SK-MEL-5 (cell line): ENCODE results near the gene PRMT9. TPM values are rescaled to one million over a fixed set of nuclear protein-coding genes. Genes with fewer than 3 reads are reported as not detected.

Experiments
- DNase-seq: peaks from one replicate; pipeline ENCODE4 v3.0.0-alpha.2; 2016; ENCODE audit warnings: low read depth, low spot score
- in situ Hi-C: cut with HindIII; loops from 2 replicates; pipeline ENCODE4 v1.10.0; 2016; ENCODE audit warnings: low sequenced_read_pairs, high pct_unique_total_duplicates, low pct_unique_long_range_greater_than_20kb
- total RNA-seq: library from RNA; depleted of rRNA; stranded (reverse); fragments of >200 nt; shearing (Covaris generic); gene quantifications from 2 replicates; pipeline ENCODE4 v1.2.3, GENCODE V29; 2014

Gene PRMT9
- total RNA-seq, 1 experiment from 2014 or later = 8.2 TPM

- in situ Hi-C loops = no loop called here
- DNase-seq = no peak
Observed at GRCh38 chr4:147633643-147634042, 50.3 kb downstream of the PRMT9 start.

GRCh38 chr4:147633113-147633512, 50.9 kb downstream of the PRMT9 start:
- no peak for DNase-seq
- in situ Hi-C loops = no loop called here

- no peak for DNase-seq
- in situ Hi-C loops = no loop called here
Observed at GRCh38 chr4:147629783-147630730, 53.9 kb downstream of the PRMT9 start.

GRCh38 chr4:147628415-147628814, 55.5 kb downstream of the PRMT9 start:
- in situ Hi-C loops = no loop called here
- DNase-seq = no peak

GRCh38 chr4:147626903-147627302, 57.1 kb downstream of the PRMT9 start:
- DNase-seq = no peak
- in situ Hi-C loops = no loop called here

GRCh38 chr4:147625733-147626132, 58.2 kb downstream of the PRMT9 start:
- in situ Hi-C loops = no loop called here
- no peak for DNase-seq

- in situ Hi-C loops = no loop called here
- DNase-seq = no peak
Observed at GRCh38 chr4:147620315-147620714, 63.6 kb downstream of the PRMT9 start.

- in situ Hi-C loops = no loop called here
- no peak for DNase-seq
Observed at GRCh38 chr4:147617841-147618691, 65.9 kb downstream of the PRMT9 start.

- in situ Hi-C loops = no loop called here
Observed at GRCh38 chr4:147617173-147617840, 66.7 kb downstream of the PRMT9 start, which contains the start of gene TMEM184C. TMEM184C (plus strand) TSS chr4:147617397; CDS start chr4:147617957, 560 bp downstream.

GRCh38 chr4:147616849-147617172, 67.2 kb downstream of the PRMT9 start:
- DNase-seq = no peak
- in situ Hi-C loops = no loop called here

More at GRCh38 chr4:147617173-147617840, 66.7 kb downstream of the PRMT9 start, which contains the start of gene TMEM184C:
- DNase-seq = peak; percentile 94

- DNase-seq = no peak
- in situ Hi-C loops = no loop called here
Observed at GRCh38 chr4:147610686-147611085, 73.3 kb downstream of the PRMT9 start.

- DNase-seq = no peak
- in situ Hi-C loops = no loop called here
Observed at GRCh38 chr4:147607471-147607870, 76.5 kb downstream of the PRMT9 start.

- in situ Hi-C loops = no loop called here
Observed at GRCh38 chr4:147605499-147605898, 78.5 kb downstream of the PRMT9 start.

GRCh38 chr4:147599769-147600168, 84.2 kb downstream of the PRMT9 start:
- DNase-seq = no peak
- in situ Hi-C loops = no loop called here

More at GRCh38 chr4:147605499-147605898, 78.5 kb downstream of the PRMT9 start:
- no peak for DNase-seq

- no peak for DNase-seq
- in situ Hi-C loops = no loop called here
Observed at GRCh38 chr4:147599206-147599605, 84.8 kb downstream of the PRMT9 start.

- no peak for DNase-seq
- in situ Hi-C loops = no loop called here
Observed at GRCh38 chr4:147597561-147597960, 86.4 kb downstream of the PRMT9 start.

GRCh38 chr4:147596981-147597380, 87.0 kb downstream of the PRMT9 start:
- no peak for DNase-seq
- in situ Hi-C loops = no loop called here

- DNase-seq = peak; percentile 39
- in situ Hi-C loops = no loop called here
Observed at GRCh38 chr4:147596377-147596776, 87.6 kb downstream of the PRMT9 start.
